GM12892 (cell line): ENCODE data around the gene ETFA.

Experiments
- POLR2A ChIP-seq: IDR thresholded peaks from 2 replicates; pipeline ENCODE4 v1.6.1; 2011; ENCODE audit warnings: low read depth, low read length, control low read depth
- POLR2AphosphoS5 ChIP-seq: IDR thresholded peaks from 2 replicates; pipeline ENCODE4 v1.6.1; 2011; ENCODE audit warnings: low read depth, low read length, control low read depth
- TAF1 ChIP-seq: IDR thresholded peaks from 2 replicates; pipeline ENCODE4 v1.6.1; 2011; ENCODE audit warnings: low read depth, mild to moderate bottlenecking, control low read depth, low read length, borderline replicate concordance

GRCh38 chr15:76330080-76330680 is 18.9 kb upstream of the ETFA start:
- TF ChIP-seq POLR2AphosphoS5 (no peak), POLR2A (no peak), TAF1 (no peak)
